IMR-90 (cell line): ENCODE data around the gene CDK14. TPM values are rescaled to one million over a fixed set of nuclear protein-coding genes. Genes with fewer than 3 reads are reported as not detected.

Experiments used
- ATAC-seq: fragments of 200-7000 bp; cut with Tn5 transposase; 2 replicates; pipeline ENCODE4 v1.9.1; 2020; ENCODE audit warnings: low read depth, mild to moderate bottlenecking, moderate library complexity
- BruUV-seq: library from RNA; stranded (reverse); fragments of 400-500 nt; replicated peaks from 2 replicates; lab custom pipeline; 2021; lab: Mats Ljungman, UMichigan
- CTCF ChIA-PET: fragments of 300-600 bp; formaldehyde crosslinking; extraction: SDS; loops from one replicate; lab custom pipeline; 2021; ENCODE audit warnings: antibody characterized with exemption; lab: Yijun Ruan, JAX
- POLR2A ChIA-PET: fragments of 300-600 bp; sonication (Branson Sonifier 250); formaldehyde crosslinking; loops from one replicate; lab custom pipeline; 2022; ENCODE audit warnings: antibody characterized with exemption; ENCODE audit not compliant: unreplicated experiment; lab: Charles Lee
- DNase-seq: peaks from one replicate; pipeline ENCODE4 v3.0.0; 2013
- H2AFZ ChIP-seq: replicated peaks from 2 replicates; pipeline ENCODE3; 2013; ENCODE audit warnings: low read length, mild to moderate bottlenecking; ENCODE audit not compliant: poor library complexity
- H2AK5ac ChIP-seq: 2 replicates; pipeline ENCODE4 v1.6.1; 2013; ENCODE audit warnings: low read depth, low read length, inconsistent platforms
- H2AK9ac ChIP-seq: replicated peaks from 2 replicates; pipeline ENCODE3; 2013; ENCODE audit warnings: mild to moderate bottlenecking, low read depth, low read length, moderate library complexity; ENCODE audit not compliant: poor library complexity
- H2BK120ac ChIP-seq: 2 replicates; pipeline ENCODE4 v1.6.1; 2013; ENCODE audit warnings: low read depth, low read length, inconsistent platforms
- H2BK15ac ChIP-seq: 3 replicates; pipeline ENCODE4 v1.6.1; 2013; ENCODE audit warnings: low read depth, low read length, inconsistent platforms
- H2BK20ac ChIP-seq: 2 replicates; pipeline ENCODE4 v1.6.1; 2013; ENCODE audit warnings: low read depth, mild to moderate bottlenecking, inconsistent platforms, low read length, moderate library complexity
- H2BK5ac ChIP-seq: 2 replicates; pipeline ENCODE4 v1.6.1; 2013; ENCODE audit warnings: mild to moderate bottlenecking, low read depth, low read length, inconsistent platforms; ENCODE audit not compliant: poor library complexity, severe bottlenecking
- H3K14ac ChIP-seq: replicated peaks from 2 replicates; pipeline ENCODE4 v1.6.1; 2013; ENCODE audit warnings: low read depth, low read length, inconsistent platforms
- H3K18ac ChIP-seq: 2 replicates; pipeline ENCODE4 v1.6.1; 2013; ENCODE audit warnings: low read depth, low read length, control low read depth
- H3K23ac ChIP-seq: 2 replicates; pipeline ENCODE4 v1.6.1; 2013; ENCODE audit warnings: low read depth, low read length, inconsistent platforms
- H3K27ac ChIP-seq: 2 replicates; pipeline ENCODE4 v1.5.1; 2013; ENCODE audit warnings: mild to moderate bottlenecking, control low read depth, low read length; ENCODE audit not compliant: insufficient read depth
- H3K27me3 ChIP-seq: 2 replicates; pipeline ENCODE4 v1.6.1; 2013; ENCODE audit warnings: low read length; ENCODE audit not compliant: control insufficient read depth, insufficient read depth
- H3K36me3 ChIP-seq: 2 replicates; pipeline ENCODE4 v1.6.1; 2013; ENCODE audit warnings: low read length, mixed read lengths; ENCODE audit not compliant: control insufficient read depth, insufficient read depth
- H3K4ac ChIP-seq: 2 replicates; pipeline ENCODE4 v1.6.1; 2013; ENCODE audit warnings: low read depth, low read length, inconsistent platforms
- H3K4me1 ChIP-seq: 2 replicates; pipeline ENCODE4 v1.6.1; 2013; ENCODE audit warnings: low read length, mixed read lengths; ENCODE audit not compliant: control insufficient read depth, insufficient read depth
- H3K4me2 ChIP-seq: 2 replicates; pipeline ENCODE4 v1.6.1; 2013; ENCODE audit warnings: low read depth, mild to moderate bottlenecking, control low read depth, low read length, moderate library complexity
- H3K4me3 ChIP-seq: 2 replicates; pipeline ENCODE4 v1.5.1; 2013; ENCODE audit warnings: low read depth, mild to moderate bottlenecking, control low read depth, low read length, moderate library complexity; ENCODE audit not compliant: insufficient read depth
- H3K56ac ChIP-seq: 2 replicates; pipeline ENCODE4 v1.6.1; 2013; ENCODE audit warnings: low read length, inconsistent platforms; ENCODE audit not compliant: insufficient read depth; ENCODE audit errors: extremely low read depth
- H3K79me1 ChIP-seq, 2 experiments: 2 replicates each; pipeline ENCODE4 v1.6.1; 2013; ENCODE audit warnings: low read length in 2 of 2, inconsistent platforms in 1 of 2, low read depth in 1 of 2
- H3K9ac ChIP-seq: 2 replicates; pipeline ENCODE4 v1.6.1; 2013; ENCODE audit warnings: low read depth, low read length, control low read depth
- H3K9me1 ChIP-seq: 2 replicates; pipeline ENCODE4 v1.6.1; 2013; ENCODE audit warnings: low read length, inconsistent platforms; ENCODE audit not compliant: insufficient read depth
- H3K9me3 ChIP-seq: 2 replicates; pipeline ENCODE4 v1.6.1; 2013; ENCODE audit warnings: low read length; ENCODE audit not compliant: control insufficient read depth, insufficient read depth
- H4K20me1 ChIP-seq: 2 replicates; pipeline ENCODE4 v1.6.1; 2013; ENCODE audit warnings: low read length, inconsistent platforms; ENCODE audit not compliant: insufficient read depth
- H4K5ac ChIP-seq: 2 replicates; pipeline ENCODE4 v1.6.1; 2013; ENCODE audit warnings: mild to moderate bottlenecking, low read depth, low read length, control low read depth
- H4K8ac ChIP-seq, 2 experiments: 2 replicates each; pipeline ENCODE4 v1.6.1; 2013; ENCODE audit warnings: low read depth in 2 of 2, low read length in 2 of 2, control low read depth in 1 of 2, inconsistent platforms in 1 of 2
- H4K91ac ChIP-seq: 2 replicates; pipeline ENCODE4 v1.6.1; 2013; ENCODE audit warnings: low read depth, low read length, inconsistent platforms; ENCODE audit not compliant: insufficient read depth
- BHLHE40 ChIP-seq: fragments of 150-350 bp; IDR thresholded peaks from 2 replicates; pipeline ENCODE4 v1.6.1; 2016; ENCODE audit warnings: mild to moderate bottlenecking, low read depth, low read length
- CEBPB ChIP-seq: IDR thresholded peaks from 2 replicates; pipeline ENCODE4 v1.6.1; 2012; ENCODE audit warnings: low read depth, low read length, improper control_type of control experiment
- CTCF ChIP-seq: conservative IDR thresholded peaks from 2 replicates; pipeline ENCODE4 v1.5.1; 2012; ENCODE audit warnings: mild to moderate bottlenecking, low read depth, low read length, improper control_type of control experiment
- ELK1 ChIP-seq: fragments of 150-350 bp; IDR thresholded peaks from 2 replicates; pipeline ENCODE4 v1.6.1; 2016; ENCODE audit warnings: low read depth, mild to moderate bottlenecking, low read length, moderate library complexity, borderline replicate concordance
- FOS ChIP-seq: fragments of 150-350 bp; IDR thresholded peaks from 2 replicates; pipeline ENCODE4 v1.6.1; 2016; ENCODE audit warnings: low read depth, low read length
- MAFK ChIP-seq: IDR thresholded peaks from 2 replicates; pipeline ENCODE4 v1.6.1; 2012; ENCODE audit warnings: low read depth, low read length, improper control_type of control experiment
- MXI1 ChIP-seq: IDR thresholded peaks from 2 replicates; pipeline ENCODE4 v1.6.1; 2012; ENCODE audit warnings: low read depth, mild to moderate bottlenecking, low read length, moderate library complexity, borderline replicate concordance
- NFE2L2 ChIP-seq: fragments of 150-350 bp; IDR thresholded peaks from 2 replicates; pipeline ENCODE4 v1.6.1; 2016; ENCODE audit warnings: low read depth, mild to moderate bottlenecking, low read length
- RAD21 ChIP-seq: IDR thresholded peaks from 2 replicates; pipeline ENCODE4 v1.6.1; 2012; ENCODE audit warnings: low read length, improper control_type of control experiment
- RCOR1 ChIP-seq: IDR thresholded peaks from 2 replicates; pipeline ENCODE4 v1.6.1; 2012; ENCODE audit warnings: mild to moderate bottlenecking, low read length, improper control_type of control experiment; ENCODE audit not compliant: insufficient replicate concordance
- RFX5 ChIP-seq: IDR thresholded peaks from 2 replicates; pipeline ENCODE4 v1.8.0; 2012; ENCODE audit warnings: low read depth, mild to moderate bottlenecking, low read length, moderate library complexity
- SMC3 ChIP-seq: fragments of 150-350 bp; IDR thresholded peaks from 2 replicates; pipeline ENCODE4 v1.6.1; 2016; ENCODE audit warnings: low read depth, mild to moderate bottlenecking, antibody characterized with exemption, low read length, moderate library complexity
- WGBS, 2 experiments: methylation state at CpG; one replicate each; pipeline versions ENCODE4 v1.1.5 to v1.1.7; 2013; ENCODE audit warnings: missing lambda C conversion rate in 2 of 2; ENCODE audit not compliant: insufficient read length in 1 of 2; ENCODE audit errors: extremely low coverage in 2 of 2; 5-methylcytosine and 5-hydroxymethylcytosine counted together
- dilution Hi-C: fragments of 300-500 bp; cut with HindIII; formaldehyde crosslinking; loops from one replicate; pipeline ENCODE4 v1.14.3; 2018; ENCODE audit warnings: low sequenced_read_pairs; ENCODE audit not compliant: unreplicated experiment
- in situ Hi-C: fragments of 300-500 bp; cut with MboI; formaldehyde crosslinking; loops from 3 replicates; pipeline ENCODE4 v1.14.3; 2019; ENCODE audit warnings: low sequenced_read_pairs, inconsistent platforms, mixed read lengths
- intact Hi-C: fragments of 100-400 bp; cut with micrococcal nuclease; formaldehyde crosslinking; loops from 2 replicates; pipeline ENCODE4 v1.10.0; 2022
- polyA plus RNA-seq, 3 experiments: library from polyadenylated mRNA; depleted of rRNA; stranded (reverse); fragments of >200 nt; gene quantifications; 2 replicates each; pipeline ENCODE4 v1.2.3, GENCODE V29; 2012; ENCODE audit warnings: low replicate concordance in 1 of 3
- total RNA-seq: library from RNA; depleted of rRNA; stranded (reverse); fragments of >200 nt; gene quantifications from 2 replicates; pipeline ENCODE4 v1.2.3, GENCODE V29; 2012

The CDK14 gene
- total and polyA plus RNA-seq, 2 of the 4 experiments (the other 2 are of a cell fraction) = 10.1 to 29.6 TPM

- no peak for ATAC-seq
- CTCF ChIA-PET = interaction anchor here (1.1 to 1.3 kb wide), 2 partner anchors 11 to 34 kb away, joined by 3 to 4 read pairs; no protein-coding TSS in a partner anchor
- no peak overlapping the region for H4K5ac ChIP-seq
Measured at GRCh38 chr7:90663176-90663575, 67.1 kb downstream of the CDK14 start.

More at GRCh38 chr7:90663176-90663575, 67.1 kb downstream of the CDK14 start:
- no peaks in the 10 kb centered on the region for H3K9me3 ChIP-seq
- DNase-seq = no peak
- no peak overlapping the region for H2AFZ ChIP-seq
- H3K27me3 ChIP-seq = no peaks in the 10 kb centered on the region
- TF ChIP-seq RAD21 (no peak), FOS (no peak), CEBPB (no peak), SMC3 (no peak), MAFK (no peak), RFX5 (no peak), ELK1 (no peak), MXI1 (no peak), NFE2L2 (no peak), RCOR1 (no peak), CTCF (no peak), BHLHE40 (no peak)
- in situ Hi-C loops (no loop called here), intact Hi-C loops (no loop called here), dilution Hi-C loops (no loop called here)
- H2BK20ac ChIP-seq = no peak overlapping the region
- no peak overlapping the region for H2BK5ac ChIP-seq
- no peak overlapping the region for H2BK15ac ChIP-seq
- H3K23ac ChIP-seq = no peak overlapping the region
- no peak overlapping the region for H3K4ac ChIP-seq
- H4K91ac ChIP-seq = no peak overlapping the region
- no CpG with 5 or more reads among the region's 3 CpGs for WGBS, 2 experiments
- H3K79me1 ChIP-seq = peaks cover 29 to 31% of the 10 kb centered on the region in 2 experiments
- H3K18ac ChIP-seq = 0 out of 2 replicates have a peak overlapping the region, but pooled peaks have one; percentile 23
- POLR2A ChIA-PET = no interaction called here
- no peak overlapping the region for H4K8ac ChIP-seq
- H3K14ac ChIP-seq = no peak overlapping the region
- no peak overlapping the region for H2AK9ac ChIP-seq
- no peak overlapping the region for H3K56ac ChIP-seq
- no peak overlapping the region for H3K4me2 ChIP-seq
- no peaks in the 10 kb centered on the region for H3K36me3 ChIP-seq
- 0 out of 2 replicates have a peak, but pooled peaks cover 3% of the 10 kb centered on the region for H4K20me1 ChIP-seq
- H3K4me1 ChIP-seq = peaks cover 7% of the 10 kb centered on the region
- no peak overlapping the region for H2AK5ac ChIP-seq
- no peak overlapping the region for H3K4me3 ChIP-seq
- H3K27ac ChIP-seq = no peak overlapping the region
- H3K9me1 ChIP-seq = 0 out of 2 replicates have a peak, but pooled peaks cover 4% of the 10 kb centered on the region
- H3K9ac ChIP-seq = no peak overlapping the region
- no TSS peak for BruUV-seq
- H2BK120ac ChIP-seq = no peak overlapping the region
